ENCODE results near the gene CHCHD1. TPM values are rescaled to one million over a fixed set of nuclear protein-coding genes. Genes with fewer than 3 reads are reported as not detected.
"Not testable (repeated sequence)": the region's sequence is repeated elsewhere in the genome, so short reads cannot be mapped to it uniquely, and the experiment has no call there.

The CHCHD1 gene
- total and polyA plus RNA-seq, 2 donors, result 54.7 to 78.2 TPM

DNA sequence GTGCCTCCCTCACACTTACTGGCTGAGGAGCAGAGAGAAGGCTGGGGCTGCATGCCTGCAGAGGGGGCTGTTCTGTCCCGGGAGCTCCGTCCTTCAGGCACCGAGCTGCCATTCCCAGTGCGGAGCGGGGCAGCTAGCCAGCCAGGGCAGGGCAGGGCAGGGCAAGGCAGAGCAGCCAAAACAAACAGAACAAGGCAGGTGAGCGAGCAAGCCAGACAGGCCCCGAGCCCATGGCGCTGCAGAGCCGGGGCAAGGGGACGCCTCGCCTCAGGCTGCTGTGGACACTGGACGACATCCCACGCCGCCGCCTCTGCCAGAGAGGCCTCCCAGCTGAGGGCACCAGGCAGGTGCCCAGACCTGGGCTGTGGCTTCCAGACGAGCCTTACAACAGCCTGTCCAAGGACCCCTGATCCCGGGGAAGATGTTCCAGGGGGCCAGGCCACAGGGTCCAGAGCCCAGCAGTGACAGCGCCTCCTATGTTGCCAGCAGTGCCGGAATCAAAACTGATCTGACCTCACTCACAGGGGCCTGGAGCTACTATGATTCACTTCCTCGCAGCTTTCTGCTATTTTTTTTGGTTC lies 37.8 kb downstream of the CHCHD1 start:
- Histone ChIP-seq H3K4me1 (ENCODE audit: control insufficient read depth in 2 of 2, insufficient read depth in 2 of 2, low read length in 2 of 2) (peaks cover 0 to 20% of the 10 kb centered on the region in 2 donors), H3K27me3 (ENCODE audit: control insufficient read depth in 2 of 2, insufficient read depth in 1 of 2, low read length in 1 of 2) (no peaks in the 10 kb centered on the region), H3K4me3 (ENCODE audit: low read length in 2 of 2) (no peak overlapping the region), H3K36me3 (ENCODE audit: control insufficient read depth in 2 of 2, insufficient read depth in 2 of 2, low read length in 1 of 2) (peaks cover 29 to 31% of the 10 kb centered on the region in 2 donors), H3K9me3 (ENCODE audit: control insufficient read depth in 2 of 2, insufficient read depth in 1 of 2, low read length in 1 of 2) (no peaks in the 10 kb centered on the region), H3K27ac (ENCODE audit: low read depth in 1 of 2, low read length in 1 of 2) (no peak overlapping the region)
- 88% methylated on average over 20 of the region's 20 CpGs for WGBS
- no peak for DNase-seq (ENCODE audit: low read depth in 6 of 9, low spot score in 9 of 9)

DNA sequence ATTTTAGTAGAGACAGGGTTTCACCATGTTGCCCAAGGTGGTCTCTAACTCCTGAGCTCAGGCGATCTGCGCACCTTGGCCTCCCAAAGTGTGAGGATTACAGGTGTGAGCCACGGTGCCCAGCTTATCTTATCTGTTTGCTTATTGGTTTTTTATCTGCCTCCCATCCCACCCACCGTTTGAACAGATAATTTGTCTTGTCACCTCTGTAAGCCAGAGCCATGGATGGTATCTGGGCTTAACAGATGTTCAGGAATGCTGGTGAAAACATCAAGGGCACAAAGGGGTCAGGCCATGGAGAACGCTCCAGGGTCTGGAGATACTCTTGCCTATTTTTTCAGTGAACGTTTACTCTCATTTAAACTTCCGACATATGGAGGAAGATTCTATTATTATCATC lies 41.5 kb downstream of the CHCHD1 start:
- DNase-seq (ENCODE audit: low read depth in 6 of 9, low spot score in 9 of 9), result no peak
- peaks cover 26 to 29% of the 10 kb centered on the region in 2 donors for H3K36me3 ChIP-seq (ENCODE audit: control insufficient read depth in 2 of 2, insufficient read depth in 2 of 2, low read length in 1 of 2)
- H3K9me3 ChIP-seq (ENCODE audit: control insufficient read depth in 2 of 2, insufficient read depth in 1 of 2, low read length in 1 of 2), result no peaks in the 10 kb centered on the region
- H3K4me1 ChIP-seq (ENCODE audit: control insufficient read depth in 2 of 2, insufficient read depth in 2 of 2, low read length in 2 of 2), result peaks cover 0 to 17% of the 10 kb centered on the region in 2 donors
- no peak overlapping the region for H3K27ac ChIP-seq (ENCODE audit: low read depth in 1 of 2, low read length in 1 of 2)
- WGBS, result 97% methylated on average over 7 of the region's 7 CpGs
- no peak overlapping the region for H3K4me3 ChIP-seq (ENCODE audit: low read length in 2 of 2)
- no peaks in the 10 kb centered on the region for H3K27me3 ChIP-seq (ENCODE audit: control insufficient read depth in 2 of 2, insufficient read depth in 1 of 2, low read length in 1 of 2)

DNA sequence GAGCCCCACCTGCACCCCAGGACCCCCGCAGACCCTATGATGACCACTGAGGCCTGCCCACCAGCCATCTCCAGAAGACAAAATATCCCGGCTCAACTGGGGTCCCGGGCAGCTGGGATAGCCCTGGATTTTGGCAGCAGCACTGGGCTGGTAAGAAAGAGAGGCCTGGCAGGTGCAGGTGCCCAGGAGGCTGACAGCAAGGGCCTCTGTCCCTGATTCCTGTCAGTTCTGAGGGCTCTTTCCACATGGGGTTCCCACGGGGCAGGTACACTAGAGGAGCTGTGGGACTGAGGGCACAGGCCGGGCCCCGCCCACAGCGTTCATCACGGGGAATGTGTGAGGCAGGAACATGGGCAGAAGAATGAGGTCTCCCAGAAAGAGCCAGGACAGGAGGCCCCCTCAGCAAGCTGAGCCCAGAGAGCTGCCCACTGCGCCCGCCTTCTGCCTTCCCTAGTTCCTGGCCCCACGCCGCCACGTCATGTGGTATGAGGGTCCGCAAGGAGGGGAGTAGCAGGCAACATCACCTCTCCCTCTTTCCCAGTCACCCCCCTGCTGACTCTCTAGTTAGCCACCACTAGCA lies 42.4 kb downstream of the CHCHD1 start:
- Histone ChIP-seq H3K4me1 (ENCODE audit: control insufficient read depth in 2 of 2, insufficient read depth in 2 of 2, low read length in 2 of 2) (peaks cover 0 to 9% of the 10 kb centered on the region in 2 donors), H3K4me3 (ENCODE audit: low read length in 2 of 2) (no peak overlapping the region), H3K27ac (ENCODE audit: low read depth in 1 of 2, low read length in 1 of 2) (no peak overlapping the region), H3K36me3 (ENCODE audit: control insufficient read depth in 2 of 2, insufficient read depth in 2 of 2, low read length in 1 of 2) (peaks cover 27 to 28% of the 10 kb centered on the region in 2 donors), H3K27me3 (ENCODE audit: control insufficient read depth in 2 of 2, insufficient read depth in 1 of 2, low read length in 1 of 2) (no peaks in the 10 kb centered on the region), H3K9me3 (ENCODE audit: control insufficient read depth in 2 of 2, insufficient read depth in 1 of 2, low read length in 1 of 2) (no peaks in the 10 kb centered on the region)
- 98% methylated on average over 14 of the region's 14 CpGs for WGBS
- no peak for DNase-seq (ENCODE audit: low read depth in 6 of 9, low spot score in 9 of 9)

DNA sequence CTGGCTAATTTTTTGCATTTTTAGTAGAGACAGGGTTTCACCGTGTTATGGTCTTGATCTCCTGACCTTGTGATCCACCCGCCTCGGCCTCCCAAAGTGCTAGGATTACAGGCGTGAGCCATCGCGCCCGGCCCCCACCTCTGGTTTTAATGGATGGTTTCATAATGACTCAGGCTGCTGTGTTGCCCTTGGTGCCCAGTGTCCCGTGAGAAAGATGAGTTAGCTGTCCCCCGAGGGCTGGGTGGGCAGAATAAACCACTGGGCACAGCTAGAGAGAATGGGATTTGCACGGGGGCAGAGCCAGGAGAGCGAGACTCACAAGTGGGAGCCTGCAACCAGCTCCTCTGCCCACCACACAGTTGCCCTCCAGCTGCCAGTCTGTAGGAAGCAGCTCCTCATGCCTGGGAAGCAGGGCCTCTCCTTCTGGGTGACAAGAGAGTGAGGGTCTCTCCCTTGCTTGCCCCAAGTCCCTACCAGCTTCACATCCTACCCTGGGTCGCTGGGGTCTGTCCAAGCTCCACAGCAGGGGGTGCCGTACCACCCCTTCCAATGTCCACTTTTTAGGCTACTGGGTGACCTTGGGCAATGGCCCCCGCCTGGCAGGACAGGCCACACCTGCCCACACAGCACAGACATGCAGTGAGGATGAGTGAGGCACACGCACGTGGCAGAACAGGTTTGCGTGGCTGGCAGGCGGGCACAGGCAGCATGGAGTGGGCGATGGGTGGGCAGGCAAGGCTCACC lies 45.7 kb downstream of the CHCHD1 start:
- H3K4me1 ChIP-seq (ENCODE audit: control insufficient read depth in 2 of 2, insufficient read depth in 2 of 2, low read length in 2 of 2), result no peaks in the 10 kb centered on the region
- H3K36me3 ChIP-seq (ENCODE audit: control insufficient read depth in 2 of 2, insufficient read depth in 2 of 2, low read length in 1 of 2), result peaks cover 25 to 36% of the 10 kb centered on the region in 2 donors
- no peaks in the 10 kb centered on the region for H3K9me3 ChIP-seq (ENCODE audit: control insufficient read depth in 2 of 2, insufficient read depth in 1 of 2, low read length in 1 of 2)
- DNase-seq (ENCODE audit: low read depth in 6 of 9, low spot score in 9 of 9), result no peak
- H3K27ac ChIP-seq (ENCODE audit: low read depth in 1 of 2, low read length in 1 of 2), result no peak overlapping the region
- no peak overlapping the region for H3K4me3 ChIP-seq (ENCODE audit: low read length in 2 of 2)
- no peaks in the 10 kb centered on the region for H3K27me3 ChIP-seq (ENCODE audit: control insufficient read depth in 2 of 2, insufficient read depth in 1 of 2, low read length in 1 of 2)
- 99% methylated on average over 19 of the region's 19 CpGs for WGBS

DNA sequence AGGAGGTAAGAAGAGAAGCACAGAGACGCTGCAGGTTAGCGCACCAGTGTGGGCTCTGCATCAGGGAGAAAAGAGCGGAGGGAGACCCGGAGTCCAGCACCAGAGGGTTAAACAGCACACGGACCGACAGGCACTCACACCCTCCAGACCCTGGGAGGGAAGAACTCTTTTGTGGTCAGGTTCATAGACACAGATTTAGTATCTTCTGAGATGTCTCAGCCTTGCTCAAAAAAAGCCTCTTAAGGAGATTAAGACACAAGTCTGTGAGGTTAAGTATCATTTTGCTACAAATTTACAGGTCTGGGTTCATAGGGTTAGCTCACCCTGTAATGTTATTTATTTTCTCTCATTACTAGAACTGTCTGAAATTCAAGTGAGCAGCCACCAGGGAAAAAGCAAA lies 46.3 kb downstream of the CHCHD1 start:
- 98% methylated on average over 6 of the region's 6 CpGs for WGBS

DNA sequence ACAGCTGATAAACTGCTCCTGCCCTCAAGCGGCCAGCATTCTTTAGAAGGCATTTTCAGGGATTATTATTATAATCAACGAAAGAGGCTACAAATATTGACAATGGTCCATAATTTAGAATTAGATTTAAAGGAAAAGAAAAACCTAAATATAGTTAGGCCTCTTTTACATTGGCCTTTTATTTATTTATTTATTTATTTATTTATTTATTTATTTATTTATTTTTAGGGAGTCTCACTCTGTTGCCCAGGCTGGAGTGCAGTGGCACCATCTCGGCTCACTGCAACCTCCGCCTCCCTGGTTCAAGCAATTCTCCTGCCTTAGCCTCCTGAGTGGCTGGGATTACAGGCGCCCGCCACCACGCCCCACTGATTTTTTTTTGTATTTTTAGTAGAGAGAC lies 47.2 kb downstream of the CHCHD1 start:
- WGBS, result 98% methylated on average over 7 of the region's 7 CpGs
- peaks cover 17 to 32% of the 10 kb centered on the region in 2 donors for H3K36me3 ChIP-seq (ENCODE audit: control insufficient read depth in 2 of 2, insufficient read depth in 2 of 2, low read length in 1 of 2)

More for the DNA sequence above, 46.3 kb downstream of the CHCHD1 start:
- Histone ChIP-seq H3K4me3 (ENCODE audit: low read length in 2 of 2) (no peak overlapping the region), H3K27me3 (ENCODE audit: control insufficient read depth in 2 of 2, insufficient read depth in 1 of 2, low read length in 1 of 2) (no peaks in the 10 kb centered on the region), H3K27ac (ENCODE audit: low read depth in 1 of 2, low read length in 1 of 2) (no peak overlapping the region), H3K4me1 (ENCODE audit: control insufficient read depth in 2 of 2, insufficient read depth in 2 of 2, low read length in 2 of 2) (no peaks in the 10 kb centered on the region), H3K9me3 (ENCODE audit: control insufficient read depth in 2 of 2, insufficient read depth in 1 of 2, low read length in 1 of 2) (no peaks in the 10 kb centered on the region), H3K36me3 (ENCODE audit: control insufficient read depth in 2 of 2, insufficient read depth in 2 of 2, low read length in 1 of 2) (peaks cover 25 to 36% of the 10 kb centered on the region in 2 donors)
- no peak for DNase-seq (ENCODE audit: low read depth in 6 of 9, low spot score in 9 of 9)

More for the DNA sequence above, 47.2 kb downstream of the CHCHD1 start:
- H3K4me1 ChIP-seq (ENCODE audit: control insufficient read depth in 2 of 2, insufficient read depth in 2 of 2, low read length in 2 of 2); DNase-seq (ENCODE audit: low read depth in 6 of 9, low spot score in 9 of 9); H3K27me3 ChIP-seq (ENCODE audit: control insufficient read depth in 2 of 2, insufficient read depth in 1 of 2, low read length in 1 of 2); H3K4me3 ChIP-seq (ENCODE audit: low read length in 2 of 2); H3K9me3 ChIP-seq (ENCODE audit: control insufficient read depth in 2 of 2, insufficient read depth in 1 of 2, low read length in 1 of 2); H3K27ac ChIP-seq (ENCODE audit: low read depth in 1 of 2, low read length in 1 of 2): not testable (repeated sequence)

Other genes starting within 250 kb of the CHCHD1 start
- 8.2 TPM for gene USP54, start 190.7 kb upstream of the CHCHD1 start, total RNA-seq
- 10.4 TPM for gene USP54, start 190.7 kb upstream of the CHCHD1 start, polyA plus RNA-seq
- 0.61 TPM for gene MYOZ1, start 140.6 kb upstream of the CHCHD1 start, total RNA-seq
- gene MYOZ1, start 140.6 kb upstream of the CHCHD1 start, polyA plus RNA-seq, result 0.91 TPM
- gene SYNPO2L, start 126.0 kb upstream of the CHCHD1 start, total RNA-seq, result 0.09 TPM
- gene SYNPO2L, start 126.0 kb upstream of the CHCHD1 start, polyA plus RNA-seq, result 0.21 TPM
- 3.7 TPM for gene AGAP5, start 83.9 kb upstream of the CHCHD1 start, total RNA-seq
- 9.0 TPM for gene AGAP5, start 83.9 kb upstream of the CHCHD1 start, polyA plus RNA-seq
- gene SEC24C, start 37.7 kb upstream of the CHCHD1 start, total RNA-seq, result 40.2 TPM
- gene SEC24C, start 37.7 kb upstream of the CHCHD1 start, polyA plus RNA-seq, result 31.4 TPM
- 27.1 TPM for gene ZSWIM8, start 3.6 kb downstream of the CHCHD1 start, total RNA-seq
- 106 TPM for gene ZSWIM8, start 3.6 kb downstream of the CHCHD1 start, polyA plus RNA-seq
- 29.4 TPM for gene NDST2, start 29.6 kb downstream of the CHCHD1 start, total RNA-seq
- 21.2 TPM for gene NDST2, start 29.6 kb downstream of the CHCHD1 start, polyA plus RNA-seq
- 10.5 TPM for gene CAMK2G, start 92.5 kb downstream of the CHCHD1 start, total RNA-seq
- 17.2 TPM for gene CAMK2G, start 92.5 kb downstream of the CHCHD1 start, polyA plus RNA-seq
- gene PLAU, start 129.1 kb downstream of the CHCHD1 start, total RNA-seq, result 3.8 TPM
- 20.3 TPM for gene PLAU, start 129.1 kb downstream of the CHCHD1 start, polyA plus RNA-seq
- 12.0 TPM for gene VCL, start 216.1 kb downstream of the CHCHD1 start, total RNA-seq
- 15.4 TPM for gene VCL, start 216.1 kb downstream of the CHCHD1 start, polyA plus RNA-seq